ENCODE measurements around the gene HOXC13.

The HOXC13 gene

GRCh38 chr12:53982648-53983567 lies 44.3 kb downstream of the HOXC13 start:
- Histone ChIP-seq H3K27me3 (replicated peaks; ENCODE audit: control insufficient read depth, insufficient read depth, low read length) (no peaks in the 10 kb centered on the region), H3K4me3 (ENCODE audit: low read length) (peak overlapping the region; percentile 52), H3K4me1 (ENCODE audit: control insufficient read depth, insufficient read depth, low read length) (peaks cover 11% of the 10 kb centered on the region), H3K36me3 (ENCODE audit: control insufficient read depth, insufficient read depth, low read length, severe bottlenecking) (no peaks in the 10 kb centered on the region), H3K9me3 (ENCODE audit: control insufficient read depth, low read length) (no peaks in the 10 kb centered on the region), H3K9ac (ENCODE audit: low read length) (peak overlapping the region; percentile 74)
- no peak for DNase-seq (ENCODE audit: low read depth)

GRCh38 chr12:53983568-53983949 lies 44.9 kb downstream of the HOXC13 start:
- H3K4me1 ChIP-seq (ENCODE audit: control insufficient read depth, insufficient read depth, low read length) = peaks cover 17% of the 10 kb centered on the region
- peak overlapping the region; percentile 74 for H3K9ac ChIP-seq (ENCODE audit: low read length)
- H3K9me3 ChIP-seq (ENCODE audit: control insufficient read depth, low read length) = no peaks in the 10 kb centered on the region
- DNase-seq (ENCODE audit: low read depth) = no peak
- H3K4me3 ChIP-seq (ENCODE audit: low read length) = peak overlapping the region; percentile 21
- H3K36me3 ChIP-seq (ENCODE audit: control insufficient read depth, insufficient read depth, low read length, severe bottlenecking) = no peaks in the 10 kb centered on the region
- H3K27me3 ChIP-seq (replicated peaks; ENCODE audit: control insufficient read depth, insufficient read depth, low read length) = no peaks in the 10 kb centered on the region

DNA sequence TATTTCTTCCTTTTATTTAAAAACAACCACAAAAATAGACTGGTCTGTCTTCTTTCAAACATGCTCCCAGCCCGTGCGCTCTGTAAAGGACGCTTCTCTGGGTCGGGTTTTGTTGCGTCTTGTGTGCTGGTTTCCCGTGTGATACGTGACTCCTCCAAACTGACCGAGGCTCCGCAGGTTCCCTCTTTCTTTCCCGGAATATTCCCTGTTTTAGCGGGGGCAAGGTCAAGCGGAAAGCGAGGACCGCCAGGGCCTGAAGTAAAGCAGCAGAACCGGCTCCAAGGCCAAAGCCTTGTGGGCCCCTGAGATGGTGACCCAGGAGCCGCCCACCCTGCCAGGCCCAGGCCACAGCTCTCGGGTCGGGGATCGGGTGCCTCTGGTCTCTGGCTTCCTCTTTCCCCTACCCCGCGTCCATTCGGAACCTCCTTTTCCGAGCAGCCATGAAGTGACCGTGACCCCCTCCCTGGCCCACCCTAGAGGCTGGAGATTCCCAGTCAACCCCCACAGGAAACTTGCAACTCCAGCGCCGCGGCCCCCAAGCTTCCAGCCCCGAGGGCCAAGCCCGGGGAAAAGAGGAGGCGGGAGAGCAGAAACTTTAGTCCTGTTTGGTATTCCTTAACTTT lies 45.4 kb downstream of the HOXC13 start:
- Histone ChIP-seq H3K9me3 (ENCODE audit: control insufficient read depth, low read length) (no peaks in the 10 kb centered on the region), H3K27me3 (replicated peaks; ENCODE audit: control insufficient read depth, insufficient read depth, low read length) (no peaks in the 10 kb centered on the region), H3K4me1 (ENCODE audit: control insufficient read depth, insufficient read depth, low read length) (peaks cover 22% of the 10 kb centered on the region), H3K9ac (ENCODE audit: low read length) (peak overlapping the region; percentile 74), H3K4me3 (ENCODE audit: low read length) (peak overlapping the region; percentile 21), H3K36me3 (ENCODE audit: control insufficient read depth, insufficient read depth, low read length, severe bottlenecking) (no peaks in the 10 kb centered on the region)
- DNase-seq (ENCODE audit: low read depth) = no peak

- H3K9me3 ChIP-seq (ENCODE audit: control insufficient read depth, low read length) = no peaks in the 10 kb centered on the region
- H3K9ac ChIP-seq (ENCODE audit: low read length) = peak within 1 kb of the TSS; percentile 96
- H3K27me3 ChIP-seq (replicated peaks; ENCODE audit: control insufficient read depth, insufficient read depth, low read length) = no peaks in the 10 kb centered on the region
- H3K36me3 ChIP-seq (ENCODE audit: control insufficient read depth, insufficient read depth, low read length, severe bottlenecking) = no peaks in the 10 kb centered on the region
- peak within 1 kb of the TSS; percentile 92 for H3K4me3 ChIP-seq (ENCODE audit: low read length)
- H3K4me1 ChIP-seq (ENCODE audit: control insufficient read depth, insufficient read depth, low read length) = peaks cover 29% of the 10 kb centered on the region
- DNase-seq (ENCODE audit: low read depth) = peak; percentile 48
These were observed 46.5 kb downstream of the HOXC13 start, which contains the start of gene HOXC10 for GRCh38 chr12:53984901-53985691. Gene HOXC10 (plus strand): TSS chr12:53985146. CDS start chr12:53985260, 114 bp downstream.

GRCh38 chr12:53985692-53985993 lies 47.0 kb downstream of the HOXC13 start:
- Histone ChIP-seq H3K9me3 (ENCODE audit: control insufficient read depth, low read length) (no peaks in the 10 kb centered on the region), H3K27me3 (replicated peaks; ENCODE audit: control insufficient read depth, insufficient read depth, low read length) (no peaks in the 10 kb centered on the region), H3K9ac (ENCODE audit: low read length) (peak overlapping the region; percentile 96), H3K36me3 (ENCODE audit: control insufficient read depth, insufficient read depth, low read length, severe bottlenecking) (no peaks in the 10 kb centered on the region), H3K4me3 (ENCODE audit: low read length) (peak overlapping the region; percentile 92), H3K4me1 (ENCODE audit: control insufficient read depth, insufficient read depth, low read length) (peaks cover 34% of the 10 kb centered on the region)
- DNase-seq (ENCODE audit: low read depth) = no peak

DNA sequence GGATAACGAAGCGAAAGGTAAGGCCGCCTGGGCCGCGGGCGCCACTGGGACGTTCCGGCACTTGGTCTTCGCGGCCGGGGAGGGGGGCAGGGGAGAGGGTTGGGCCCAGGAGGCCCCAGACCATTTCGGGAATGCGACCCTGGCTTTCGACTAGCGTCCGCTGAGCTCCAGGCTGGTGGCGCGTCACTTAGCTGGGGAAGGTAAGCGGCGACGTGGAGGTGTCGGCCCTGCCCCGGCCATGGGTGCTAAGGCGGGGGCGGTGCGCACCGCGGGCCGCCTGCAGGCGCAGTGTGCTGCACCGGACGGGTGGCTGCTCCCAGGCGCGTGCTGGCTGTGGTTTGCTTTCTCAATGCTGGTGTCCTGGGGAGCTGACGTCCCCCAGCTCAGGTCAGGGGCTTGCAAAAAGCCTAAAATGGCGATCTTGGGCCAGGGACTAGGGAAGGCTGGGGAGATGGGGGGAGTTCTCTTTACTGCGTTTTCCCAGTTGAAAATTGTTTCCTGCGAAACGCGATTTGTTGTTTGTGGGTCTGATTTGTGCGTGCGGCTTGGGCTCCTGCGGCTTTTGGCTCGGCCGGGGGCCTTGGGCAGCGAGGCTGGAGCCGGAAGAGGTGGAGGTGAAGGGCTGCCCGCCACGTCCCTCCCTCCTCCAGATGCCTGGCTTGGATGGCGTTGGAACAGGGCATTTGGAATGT lies 47.5 kb downstream of the HOXC13 start:
- Histone ChIP-seq H3K36me3 (ENCODE audit: control insufficient read depth, insufficient read depth, low read length, severe bottlenecking) (no peaks in the 10 kb centered on the region), H3K9ac (ENCODE audit: low read length) (peak overlapping the region; percentile 96), H3K9me3 (ENCODE audit: control insufficient read depth, low read length) (no peaks in the 10 kb centered on the region), H3K27me3 (replicated peaks; ENCODE audit: control insufficient read depth, insufficient read depth, low read length) (no peaks in the 10 kb centered on the region), H3K4me1 (ENCODE audit: control insufficient read depth, insufficient read depth, low read length) (peaks cover 38% of the 10 kb centered on the region), H3K4me3 (ENCODE audit: low read length) (peak overlapping the region; percentile 92)
- no peak for DNase-seq (ENCODE audit: low read depth)

GRCh38 chr12:53986686-53987483 lies 48.3 kb downstream of the HOXC13 start:
- H3K9me3 ChIP-seq (ENCODE audit: control insufficient read depth, low read length) = no peaks in the 10 kb centered on the region
- peak overlapping the region; percentile 96 for H3K9ac ChIP-seq (ENCODE audit: low read length)
- H3K36me3 ChIP-seq (ENCODE audit: control insufficient read depth, insufficient read depth, low read length, severe bottlenecking) = no peaks in the 10 kb centered on the region
- H3K4me3 ChIP-seq (ENCODE audit: low read length) = peak overlapping the region; percentile 92
- H3K27me3 ChIP-seq (replicated peaks; ENCODE audit: control insufficient read depth, insufficient read depth, low read length) = no peaks in the 10 kb centered on the region
- peaks cover 46% of the 10 kb centered on the region for H3K4me1 ChIP-seq (ENCODE audit: control insufficient read depth, insufficient read depth, low read length)
- no peak for DNase-seq (ENCODE audit: low read depth)

DNA sequence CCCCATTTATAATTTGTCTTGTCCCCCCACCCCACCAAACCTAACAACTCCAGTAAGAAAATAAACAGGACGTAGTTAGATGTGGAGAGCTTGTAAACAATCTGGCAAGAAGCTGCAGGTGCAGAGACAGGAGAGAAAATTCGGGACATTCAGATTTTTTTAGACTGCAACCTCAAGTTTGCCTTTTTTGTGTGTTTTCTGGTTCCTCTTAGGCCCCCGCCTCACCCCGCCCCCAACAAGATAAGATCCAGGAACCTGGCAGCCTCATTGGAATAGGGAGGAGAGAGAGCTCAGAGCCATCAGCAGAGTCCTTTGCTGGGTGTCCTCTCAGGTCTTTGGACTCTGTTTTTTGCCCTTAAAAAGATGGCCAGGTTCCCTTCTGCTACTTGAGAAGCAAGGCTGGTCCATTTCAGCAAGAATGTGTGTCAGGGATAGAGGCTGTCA lies 49.2 kb downstream of the HOXC13 start:
- Histone ChIP-seq H3K4me1 (ENCODE audit: control insufficient read depth, insufficient read depth, low read length) (peaks cover 55% of the 10 kb centered on the region), H3K9ac (ENCODE audit: low read length) (peak overlapping the region; percentile 96), H3K27me3 (replicated peaks; ENCODE audit: control insufficient read depth, insufficient read depth, low read length) (no peaks in the 10 kb centered on the region), H3K4me3 (ENCODE audit: low read length) (peak overlapping the region; percentile 92), H3K9me3 (ENCODE audit: control insufficient read depth, low read length) (no peaks in the 10 kb centered on the region), H3K36me3 (ENCODE audit: control insufficient read depth, insufficient read depth, low read length, severe bottlenecking) (no peaks in the 10 kb centered on the region)
- no peak for DNase-seq (ENCODE audit: low read depth)

GRCh38 chr12:53988541-53989226 lies 50.1 kb downstream of the HOXC13 start:
- Histone ChIP-seq H3K4me3 (ENCODE audit: low read length) (peak overlapping the region; percentile 92), H3K4me1 (ENCODE audit: control insufficient read depth, insufficient read depth, low read length) (peaks cover 64% of the 10 kb centered on the region), H3K9me3 (ENCODE audit: control insufficient read depth, low read length) (no peaks in the 10 kb centered on the region), H3K27me3 (replicated peaks; ENCODE audit: control insufficient read depth, insufficient read depth, low read length) (no peaks in the 10 kb centered on the region), H3K9ac (ENCODE audit: low read length) (peak overlapping the region; percentile 96), H3K36me3 (ENCODE audit: control insufficient read depth, insufficient read depth, low read length, severe bottlenecking) (no peaks in the 10 kb centered on the region)
- no peak for DNase-seq (ENCODE audit: low read depth)
